ENCODE data around the gene COL19A1. TPM values are rescaled to one million over a fixed set of nuclear protein-coding genes. Genes with fewer than 3 reads are reported as not detected.

The COL19A1 gene
- total and polyA plus RNA-seq, 2 of the 13 experiments (the other 11 are each of a cell fraction or from before 2014, with no cell fraction given), result not detected

GRCh38 chr6:70118670-70119069 lies 252.3 kb downstream of the COL19A1 start:
- ChIA-PET POLR2A (no interaction called here), CTCF (ENCODE audit: low intra/inter-chr PET ratio, low total read pairs) (no interaction called here)
- no peaks in the 10 kb centered on the region for H3K36me3 ChIP-seq (replicated peaks in 1 of 2; ENCODE audit: control insufficient read depth in 1 of 2, insufficient read depth in 2 of 2, low read length in 2 of 2)
- H3K4me2 ChIP-seq (ENCODE audit: low read depth, low read length), result no peak overlapping the region
- in situ Hi-C loops (cut with HindIII; ENCODE audit: extremely low pct_ligation_motif_present, low pct_unique_long_range_greater_than_20kb), result loop anchor here (25.0 kb wide), 2 partner anchors 381 to 1481 kb away; partner anchors contain the start of gene ADGRB3
- H3K4me3 ChIP-seq (replicated peaks in 1 of 3; ENCODE audit: insufficient read depth in 1 of 3, low read depth in 2 of 3, low read length in 3 of 3), result no peak overlapping the region
- H3K4me1 ChIP-seq (ENCODE audit: insufficient read depth, low read length), result peaks cover 8% of the 10 kb centered on the region; the same call in 1 of the 2 replicates
- H3K79me2 ChIP-seq (ENCODE audit: insufficient read depth, low read length), result no peaks in the 10 kb centered on the region
- BruUV-seq (replicated peaks), result no TSS peak
- DNase-seq (ENCODE audit: low spot score), result no peak
- H4K20me1 ChIP-seq (ENCODE audit: insufficient read depth, low read length), result no peaks in the 10 kb centered on the region
- WGBS (ENCODE audit: low lambda C conversion rate), result 6% methylated on average over 2 of the region's 2 CpGs
- no peak for FAIRE-seq
- no peaks in the 10 kb centered on the region for H3K27me3 ChIP-seq (ENCODE audit: control insufficient read depth in 1 of 2, insufficient read depth in 2 of 2, low read length in 2 of 2)
- ATAC-seq, result no peak
- no peaks in the 10 kb centered on the region for H3K9me3 ChIP-seq (ENCODE audit: low read length)
- TF ChIP-seq ZNF547 (CRISPR knock-in tag; IDR thresholded peaks at IDR 0.05) (no peak), ZSCAN9 (CRISPR knock-in tag; IDR thresholded peaks at IDR 0.05; ENCODE audit: borderline replicate concordance) (no peak), ZNF619 (CRISPR knock-in tag; IDR thresholded peaks at IDR 0.05) (no peak), ZNF12 (CRISPR knock-in tag; IDR thresholded peaks at IDR 0.05) (no peak), IRF1 (CRISPR knock-in tag; IDR thresholded peaks at IDR 0.05; ENCODE audit: low read depth) (no peak), ZNF570 (CRISPR knock-in tag; IDR thresholded peaks at IDR 0.05; ENCODE audit: borderline replicate concordance) (no peak), GLI4 (CRISPR knock-in tag; IDR thresholded peaks at IDR 0.05; ENCODE audit: borderline replicate concordance) (no peak), KMT2A (CRISPR knock-in tag; IDR thresholded peaks at IDR 0.05) (no peak), PHF5A (CRISPR knock-in tag; IDR thresholded peaks at IDR 0.05; ENCODE audit: low read depth, unreplicated experiment) (no peak), MLX (CRISPR knock-in tag; IDR thresholded peaks at IDR 0.05) (no peak), SRSF4 (IDR thresholded peaks at IDR 0.05; ENCODE audit: low read depth, low read length, poor library complexity, severe bottlenecking) (no peak), TBP (CRISPR knock-in tag; IDR thresholded peaks at IDR 0.05) (no peak), ZFP37 (CRISPR knock-in tag; IDR thresholded peaks at IDR 0.05; ENCODE audit: borderline replicate concordance) (no peak), ZNF569 (CRISPR knock-in tag; IDR thresholded peaks at IDR 0.05; ENCODE audit: borderline replicate concordance) (no peak), ZNF674 (CRISPR knock-in tag; IDR thresholded peaks at IDR 0.05; ENCODE audit: low read depth) (no peak), ZNF17 (CRISPR knock-in tag; IDR thresholded peaks at IDR 0.05) (no peak)
- intact Hi-C loops (cut with micrococcal nuclease; ENCODE audit: unreplicated experiment), result no loop called here
- no peak overlapping the region for H3K27ac ChIP-seq (ENCODE audit: extremely low read length, insufficient read depth, low read length)
- no peak overlapping the region for H3K9ac ChIP-seq (ENCODE audit: insufficient read depth, low read depth, low read length)
- H2AFZ ChIP-seq (ENCODE audit: low read length), result no peak overlapping the region
